Endothelial cell of umbilical vein (primary cell): ENCODE measurements around the gene LTBP1. TPM values are rescaled to one million over a fixed set of nuclear protein-coding genes. Genes with fewer than 3 reads are reported as not detected.

ENCODE experiments used
- BruUV-seq: library from RNA; stranded (reverse); fragments of 400-500 nt; replicated peaks from 2 replicates; lab custom pipeline; 2021; lab: Mats Ljungman, UMichigan
- CTCF ChIA-PET: fragments of 300-600, 350-600 bp; sonication (Branson Sonifier 250); formaldehyde crosslinking; loops from one replicate; lab custom pipeline; 2021; ENCODE audit warnings: antibody characterized with exemption, inconsistent platforms; lab: Charles Lee
- POLR2A ChIA-PET: fragments of 300-600, 350-600 bp; sonication (Branson Sonifier 250); formaldehyde crosslinking; loops from one replicate; lab custom pipeline; 2021; ENCODE audit warnings: antibody characterized with exemption, inconsistent platforms; lab: Charles Lee
- DNase-seq: peaks from one replicate; pipeline ENCODE4 v3.0.0-alpha.2; 2011; ENCODE audit warnings: low read depth, low spot score
- FAIRE-seq: peaks from 2 replicates; lab custom pipeline; 2011; peaks lifted over from hg19 to GRCh38; lab: Jason Lieb, UNC
- H2AFZ ChIP-seq: 2 replicates; pipeline ENCODE4 v1.6.0; 2012; ENCODE audit warnings: low read depth, low read length, control low read depth, inconsistent platforms
- H3K27ac ChIP-seq: 2 replicates; pipeline ENCODE4 v1.5.1; 2011; ENCODE audit warnings: low read depth, mild to moderate bottlenecking, control low read depth, low read length, moderate library complexity; ENCODE audit not compliant: insufficient read depth
- H3K27me3 ChIP-seq, 2 experiments: 2 replicates each; pipeline versions ENCODE4 v1.6.0 to v1.6.1; 2011; ENCODE audit warnings: low read length in 2 of 2, mixed read lengths in 1 of 2; ENCODE audit not compliant: control insufficient read depth in 2 of 2, insufficient read depth in 2 of 2
- H3K36me3 ChIP-seq, 2 experiments: 2 replicates in 1 of 2; 3 replicates in 1 of 2; pipeline ENCODE4 v1.5.1; 2011; ENCODE audit warnings: low read length in 2 of 2, mild to moderate bottlenecking in 1 of 2, moderate library complexity in 1 of 2; ENCODE audit not compliant: control insufficient read depth in 2 of 2, insufficient read depth in 2 of 2; ENCODE audit errors: extremely low read depth in 1 of 2
- H3K4me1 ChIP-seq: 3 replicates; pipeline ENCODE4 v1.5.1; 2011; ENCODE audit warnings: mild to moderate bottlenecking, low read length; ENCODE audit not compliant: control insufficient read depth, insufficient read depth; ENCODE audit errors: extremely low read depth
- H3K4me2 ChIP-seq: 2 replicates; pipeline ENCODE4 v1.6.1; 2011; ENCODE audit warnings: low read length, control low read depth, mixed read lengths; ENCODE audit not compliant: insufficient read depth
- H3K4me3 ChIP-seq, 3 experiments: fragments of 200-600 bp in 1 of 3; sonication (generic), shearing (Covaris generic) in 1 of 3; replicated peaks in 1 of 3; 2 replicates each; pipeline ENCODE4 v1.5.1; 2011 to 2016; ENCODE audit warnings: control low read depth in 3 of 3, low read length in 3 of 3, mild to moderate bottlenecking in 2 of 3, inconsistent platforms in 1 of 3, low read depth in 1 of 3, moderate library complexity in 1 of 3; ENCODE audit not compliant: insufficient read depth in 1 of 3
- H3K79me2 ChIP-seq: 2 replicates; pipeline ENCODE4 v1.6.0; 2012; ENCODE audit warnings: low read length, inconsistent platforms; ENCODE audit not compliant: control insufficient read depth, insufficient read depth
- H3K9ac ChIP-seq: replicated peaks from 2 replicates; pipeline ENCODE3; 2011; ENCODE audit warnings: low read length, control low read depth; ENCODE audit not compliant: insufficient read depth; ENCODE audit errors: extremely low read depth
- H3K9me1 ChIP-seq: replicated peaks from 3 replicates; pipeline ENCODE4 v1.6.0; 2011; ENCODE audit warnings: mild to moderate bottlenecking, low read length; ENCODE audit not compliant: control insufficient read depth, insufficient read depth; ENCODE audit errors: extremely low read depth
- H3K9me3 ChIP-seq: replicated peaks from 2 replicates; pipeline ENCODE4 v1.5.1; 2012; ENCODE audit warnings: low read length, inconsistent platforms; ENCODE audit not compliant: control insufficient read depth, insufficient read depth
- H4K20me1 ChIP-seq: replicated peaks from 2 replicates; pipeline ENCODE3; 2011; ENCODE audit warnings: mild to moderate bottlenecking, low read length; ENCODE audit not compliant: control insufficient read depth, insufficient read depth; ENCODE audit errors: extremely low read depth
- EZH2 ChIP-seq: IDR thresholded peaks from 2 replicates; pipeline ENCODE4 v1.6.1; 2012; ENCODE audit warnings: borderline replicate concordance, low read depth, mild to moderate bottlenecking, moderate library complexity, low read length, inconsistent platforms; ENCODE audit not compliant: severe bottlenecking
- FOS ChIP-seq: IDR thresholded peaks from 2 replicates; pipeline ENCODE4 v1.6.1; 2011; ENCODE audit warnings: mild to moderate bottlenecking, low read length, moderate library complexity, borderline replicate concordance; ENCODE audit not compliant: insufficient read depth
- GATA2 ChIP-seq: IDR thresholded peaks from 2 replicates; pipeline ENCODE4 v1.7.0; 2011; ENCODE audit warnings: low read depth, mild to moderate bottlenecking, moderate library complexity, mixed read lengths, low read length; ENCODE audit not compliant: insufficient read length, insufficient read depth
- JUN ChIP-seq: IDR thresholded peaks from 2 replicates; pipeline ENCODE4 v1.6.1; 2011; ENCODE audit warnings: borderline replicate concordance, low read depth; ENCODE audit not compliant: insufficient read length, insufficient read depth
- MYC ChIP-seq: IDR thresholded peaks from one replicate; pipeline ENCODE4 v1.6.1; 2011; ENCODE audit warnings: mild to moderate bottlenecking, low read depth, low read length
- POLR2A ChIP-seq: IDR thresholded peaks from 2 replicates; pipeline ENCODE4 v1.6.1; 2012; ENCODE audit warnings: low read depth, mild to moderate bottlenecking, control low read depth, low read length
- POLR2AphosphoS5 ChIP-seq: IDR thresholded peaks from 2 replicates; pipeline ENCODE4 v1.6.1; 2012; ENCODE audit warnings: low read depth, mild to moderate bottlenecking, control low read depth, low read length, moderate library complexity; ENCODE audit not compliant: insufficient read depth
- dilution Hi-C: fragments of 300-500 bp; cut with MboI; formaldehyde crosslinking; loops from one replicate; pipeline ENCODE4 v1.15.0; 2019; ENCODE audit warnings: low sequenced_read_pairs; ENCODE audit not compliant: extremely low pct_ligation_motif_present
- intact Hi-C: fragments of 100-400 bp; cut with micrococcal nuclease; formaldehyde crosslinking; loops from one replicate; pipeline ENCODE4 v1.10.0; 2022
- polyA plus RNA-seq, 4 experiments: library from polyadenylated mRNA; depleted of rRNA in 3 of 4; stranded (reverse) in 3 of 4; unstranded in 1 of 4; fragments of >200 nt; gene quantifications; 2 replicates each; pipeline versions ENCODE4 v1.2.1 to v1.2.3, GENCODE V29; 2011 to 2012; ENCODE audit warnings: missing spikeins in 1 of 4
- total RNA-seq: library from RNA; stranded (reverse); gene quantifications from 2 replicates; pipeline ENCODE4 v1.2.3, GENCODE V29; 2021
- TF ChIP-seq, protein P1 (sequence below): IDR thresholded peaks from 2 replicates; pipeline ENCODE4 v1.6.1; 2011; ENCODE audit not compliant: insufficient read depth, insufficient read length
- TF ChIP-seq, protein P2 (sequence below), 2 donors: IDR thresholded peaks; 1 replicate in 1 of 2; 2 replicates in 1 of 2; pipeline ENCODE4 v1.5.1; 2011; ENCODE audit warnings: low read length in 2 of 2, mild to moderate bottlenecking in 2 of 2, moderate library complexity in 2 of 2, control low read depth in 1 of 2, inconsistent platforms in 1 of 2, low read depth in 1 of 2; ENCODE audit not compliant: insufficient read depth in 1 of 2; ENCODE audit errors: extremely low read depth in 1 of 2

The LTBP1 gene
- total and polyA plus RNA-seq, 2 donors (not counting 3 experiments of a cell fraction or from before 2014, with no cell fraction given), result 57.4 to 68.2 TPM

DNA sequence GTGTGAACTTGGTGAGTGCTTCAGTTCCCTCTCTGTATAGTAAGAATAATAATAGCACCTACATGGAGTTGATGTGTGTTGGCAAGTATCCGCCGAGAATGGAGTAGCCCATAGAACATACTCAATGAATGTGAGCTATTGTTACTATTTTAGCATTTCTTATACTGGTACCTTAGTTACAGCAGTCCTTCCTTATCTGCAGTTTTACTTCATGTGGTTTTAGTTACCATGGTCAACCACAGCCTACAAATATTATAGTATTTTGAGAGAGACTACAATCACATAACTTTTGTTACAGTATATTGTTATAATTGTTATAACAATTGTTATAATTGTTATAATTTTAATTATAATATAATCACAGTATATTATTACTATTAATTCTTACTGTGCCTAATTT is 377.2 kb downstream of the LTBP1 start:
- dilution Hi-C loops, result no loop called here
- intact Hi-C loops, result no loop called here
- CTCF ChIA-PET, result no interaction called here

More for the DNA sequence above, 377.2 kb downstream of the LTBP1 start:
- no peak overlapping the region for H2AFZ ChIP-seq
- no peak for DNase-seq
- no peaks in the 10 kb centered on the region for H3K27me3 ChIP-seq
- no peaks in the 10 kb centered on the region for H3K4me1 ChIP-seq
- BruUV-seq, result no TSS peak
- POLR2A ChIA-PET, result no interaction called here
- H3K79me2 ChIP-seq, result no peaks in the 10 kb centered on the region
- no peaks in the 10 kb centered on the region for H4K20me1 ChIP-seq
- no peak for TF ChIP-seq MYC
- TF ChIP-seq, protein P1, sequence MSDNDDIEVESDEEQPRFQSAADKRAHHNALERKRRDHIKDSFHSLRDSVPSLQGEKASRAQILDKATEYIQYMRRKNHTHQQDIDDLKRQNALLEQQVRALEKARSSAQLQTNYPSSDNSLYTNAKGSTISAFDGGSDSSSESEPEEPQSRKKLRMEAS, result no peak
- TF ChIP-seq FOS, result no peak
- no peak for TF ChIP-seq POLR2A
- no peak for TF ChIP-seq GATA2
- TF ChIP-seq EZH2, result no peak
- no peak for TF ChIP-seq POLR2AphosphoS5
- TF ChIP-seq JUN, result no peak
- TF ChIP-seq, protein P2, sequence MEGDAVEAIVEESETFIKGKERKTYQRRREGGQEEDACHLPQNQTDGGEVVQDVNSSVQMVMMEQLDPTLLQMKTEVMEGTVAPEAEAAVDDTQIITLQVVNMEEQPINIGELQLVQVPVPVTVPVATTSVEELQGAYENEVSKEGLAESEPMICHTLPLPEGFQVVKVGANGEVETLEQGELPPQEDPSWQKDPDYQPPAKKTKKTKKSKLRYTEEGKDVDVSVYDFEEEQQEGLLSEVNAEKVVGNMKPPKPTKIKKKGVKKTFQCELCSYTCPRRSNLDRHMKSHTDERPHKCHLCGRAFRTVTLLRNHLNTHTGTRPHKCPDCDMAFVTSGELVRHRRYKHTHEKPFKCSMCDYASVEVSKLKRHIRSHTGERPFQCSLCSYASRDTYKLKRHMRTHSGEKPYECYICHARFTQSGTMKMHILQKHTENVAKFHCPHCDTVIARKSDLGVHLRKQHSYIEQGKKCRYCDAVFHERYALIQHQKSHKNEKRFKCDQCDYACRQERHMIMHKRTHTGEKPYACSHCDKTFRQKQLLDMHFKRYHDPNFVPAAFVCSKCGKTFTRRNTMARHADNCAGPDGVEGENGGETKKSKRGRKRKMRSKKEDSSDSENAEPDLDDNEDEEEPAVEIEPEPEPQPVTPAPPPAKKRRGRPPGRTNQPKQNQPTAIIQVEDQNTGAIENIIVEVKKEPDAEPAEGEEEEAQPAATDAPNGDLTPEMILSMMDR (IDR thresholded peaks at IDR 0.05; ENCODE audit: extremely low read depth in 1 of 2, insufficient read depth in 1 of 2, low read depth in 1 of 2, low read length in 2 of 2), result no peak
- H3K27ac ChIP-seq, result no peak overlapping the region
- no peak overlapping the region for H3K4me3 ChIP-seq
- H3K9me1 ChIP-seq, result no peaks in the 10 kb centered on the region
- no peaks in the 10 kb centered on the region for H3K9me3 ChIP-seq
- H3K36me3 ChIP-seq, result no peaks in the 10 kb centered on the region
- FAIRE-seq, result no peak
- no peak overlapping the region for H3K9ac ChIP-seq
- no peak overlapping the region for H3K4me2 ChIP-seq
